Measurements from ENCODE around the gene VWC2.
A peak's percentile ranks its signal among the peaks of the same experiment; 100 is the strongest.

VWC2 gene

GRCh38 chr7:49931627-49932026, 158.2 kb downstream of the VWC2 start:
- no peak overlapping the region for H3K27ac ChIP-seq (ENCODE audit: extremely low read depth, low read depth, low read length)
- H3K4me3 ChIP-seq (ENCODE audit: low read depth, low read length) = no peak overlapping the region
- H3K9me3 ChIP-seq (ENCODE audit: control insufficient read depth, insufficient read depth, low read depth, low read length) = no peaks in the 10 kb centered on the region
- CTCF ChIA-PET = interaction anchor here (0.6 kb wide), 1 partner anchor 24 kb away, joined by 6 read pairs; no protein-coding TSS in a partner anchor
- no peaks in the 10 kb centered on the region for H3K36me3 ChIP-seq (ENCODE audit: control insufficient read depth in 2 of 2, insufficient read depth in 1 of 2, low read length in 2 of 2)
- H3K4me1 ChIP-seq (ENCODE audit: control insufficient read depth, insufficient read depth, low read length) = no peaks in the 10 kb centered on the region
- TF ChIP-seq ZNF585B (tag by site-specific recombination; IDR thresholded peaks at IDR 0.05) (peak; percentile 83), ZNF530 (tag by site-specific recombination; IDR thresholded peaks at IDR 0.05; ENCODE audit: low read depth) (no peak)
- POLR2A ChIA-PET = no interaction called here

- TF ChIP-seq ZNF548 (tag by site-specific recombination; IDR thresholded peaks at IDR 0.05) = no peak
- no peak for TF ChIP-seq ZNF558 (tag by site-specific recombination; IDR thresholded peaks at IDR 0.05)
- no peak for TF ChIP-seq BCL11A (tag by site-specific recombination; IDR thresholded peaks at IDR 0.05; ENCODE audit: low read depth)
- TF ChIP-seq HOXD13 (CRISPR knock-in tag; IDR thresholded peaks at IDR 0.05; ENCODE audit: borderline replicate concordance) = no peak
- no peak for TF ChIP-seq ZNF18 (tag by site-specific recombination; IDR thresholded peaks at IDR 0.05)
- TF ChIP-seq ZNF747 (tag by site-specific recombination; IDR thresholded peaks at IDR 0.05) = no peak
- no peak for TF ChIP-seq ZNF248 (tag by site-specific recombination; IDR thresholded peaks at IDR 0.05)
- TF ChIP-seq SALL2 (tag by site-specific recombination; IDR thresholded peaks at IDR 0.05; ENCODE audit: borderline replicate concordance) = no peak
- TF ChIP-seq ZNF394 (tag by site-specific recombination; IDR thresholded peaks at IDR 0.05; ENCODE audit: borderline replicate concordance) = no peak
- no peak for TF ChIP-seq ZNF132 (tag by site-specific recombination; IDR thresholded peaks at IDR 0.05; ENCODE audit: borderline replicate concordance)
- no peak for TF ChIP-seq ZNF501 (tag by site-specific recombination; IDR thresholded peaks at IDR 0.05)
- TF ChIP-seq ZNF639 (tag by site-specific recombination; IDR thresholded peaks at IDR 0.05) = no peak
- no peak for TF ChIP-seq KLF8 (tag by site-specific recombination; IDR thresholded peaks at IDR 0.05)
- TF ChIP-seq ZNF544 (tag by site-specific recombination; IDR thresholded peaks at IDR 0.05) = no peak
- no peak for TF ChIP-seq ZNF416 (tag by site-specific recombination; IDR thresholded peaks at IDR 0.05)
- no peak for TF ChIP-seq GFI1B (tag by site-specific recombination; IDR thresholded peaks at IDR 0.05)
- ChIA-PET CTCF (no interaction called here), POLR2A (no interaction called here)
- no peaks in the 10 kb centered on the region for H3K4me1 ChIP-seq (ENCODE audit: control insufficient read depth, insufficient read depth, low read length)
- H3K27ac ChIP-seq (ENCODE audit: extremely low read depth, low read depth, low read length) = no peak overlapping the region
- no peak overlapping the region for H3K4me3 ChIP-seq (ENCODE audit: low read depth, low read length)
- no peaks in the 10 kb centered on the region for H3K36me3 ChIP-seq (ENCODE audit: control insufficient read depth in 2 of 2, insufficient read depth in 1 of 2, low read length in 2 of 2)
- H3K9me3 ChIP-seq (ENCODE audit: control insufficient read depth, insufficient read depth, low read depth, low read length) = no peaks in the 10 kb centered on the region
These were observed 164.2 kb downstream of the VWC2 start for GRCh38 chr7:49937608-49938007.

All from HEK293 (cell line).